GM19238 (cell line): ENCODE results near the gene CCDC179.

Experiments
- DNase-seq: peaks from one replicate; pipeline ENCODE4 v3.0.0; 2011; ENCODE audit warnings: low spot score; ENCODE audit not compliant: insufficient read length

The CCDC179 gene

GRCh38 chr11:22808571-22809197 is 51.6 kb downstream of the CCDC179 start:
- no peak for DNase-seq

- DNase-seq: no peak
These were observed 52.3 kb downstream of the CCDC179 start for GRCh38 chr11:22807855-22808570.

GRCh38 chr11:22807391-22807790 is 52.9 kb downstream of the CCDC179 start:
- DNase-seq: no peak

- DNase-seq: no peak
These were observed 57.4 kb downstream of the CCDC179 start for GRCh38 chr11:22802861-22803260.

GRCh38 chr11:22800482-22800881 is 59.8 kb downstream of the CCDC179 start:
- DNase-seq: no peak

GRCh38 chr11:22798901-22799300 is 61.4 kb downstream of the CCDC179 start:
- DNase-seq: no peak

- DNase-seq: no peak
These were observed 63.2 kb downstream of the CCDC179 start for GRCh38 chr11:22797047-22797446.
